ENCODE measurements around the gene PPM1B.

The PPM1B gene

DNA sequence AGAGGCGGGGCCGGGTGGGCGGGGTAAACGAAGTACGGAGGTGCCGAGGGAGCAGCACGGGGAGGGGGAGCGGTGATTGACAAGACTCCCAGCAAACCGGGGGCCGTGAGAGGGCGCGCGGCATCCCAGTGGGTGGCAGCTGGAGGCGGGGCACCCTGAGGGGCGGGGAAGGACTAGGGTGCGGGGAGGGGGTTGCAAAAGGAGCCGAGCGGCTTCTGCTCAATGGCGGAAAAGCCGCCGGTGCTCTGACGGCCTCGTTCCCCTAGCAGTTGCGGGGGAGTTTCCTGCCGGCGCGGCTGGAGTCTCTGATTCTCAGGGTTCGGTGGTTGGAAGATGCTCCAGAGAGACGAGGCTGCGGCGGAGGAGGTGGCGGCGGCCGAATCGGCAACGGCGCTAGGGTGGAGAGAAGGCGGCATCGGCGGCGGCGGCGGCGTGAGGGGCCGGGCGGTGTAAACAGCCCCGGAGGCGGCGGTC lies at the start of gene PPM1B:
Gene PPM1B (plus strand): TSS at position 195 of the 474 bp plus-strand sequence. CDS start 32,325 bp downstream, outside the sequence.
- H3K9me3 ChIP-seq: no peaks in the 10 kb centered on the region
- H3K4me1 ChIP-seq (ENCODE audit: control insufficient read depth in 1 of 2, insufficient read depth in 1 of 2, low read depth in 1 of 2, low read length in 1 of 2): peaks cover 47 to 54% of the 10 kb centered on the region in 2 experiments
- TF ChIP-seq, protein P1, sequence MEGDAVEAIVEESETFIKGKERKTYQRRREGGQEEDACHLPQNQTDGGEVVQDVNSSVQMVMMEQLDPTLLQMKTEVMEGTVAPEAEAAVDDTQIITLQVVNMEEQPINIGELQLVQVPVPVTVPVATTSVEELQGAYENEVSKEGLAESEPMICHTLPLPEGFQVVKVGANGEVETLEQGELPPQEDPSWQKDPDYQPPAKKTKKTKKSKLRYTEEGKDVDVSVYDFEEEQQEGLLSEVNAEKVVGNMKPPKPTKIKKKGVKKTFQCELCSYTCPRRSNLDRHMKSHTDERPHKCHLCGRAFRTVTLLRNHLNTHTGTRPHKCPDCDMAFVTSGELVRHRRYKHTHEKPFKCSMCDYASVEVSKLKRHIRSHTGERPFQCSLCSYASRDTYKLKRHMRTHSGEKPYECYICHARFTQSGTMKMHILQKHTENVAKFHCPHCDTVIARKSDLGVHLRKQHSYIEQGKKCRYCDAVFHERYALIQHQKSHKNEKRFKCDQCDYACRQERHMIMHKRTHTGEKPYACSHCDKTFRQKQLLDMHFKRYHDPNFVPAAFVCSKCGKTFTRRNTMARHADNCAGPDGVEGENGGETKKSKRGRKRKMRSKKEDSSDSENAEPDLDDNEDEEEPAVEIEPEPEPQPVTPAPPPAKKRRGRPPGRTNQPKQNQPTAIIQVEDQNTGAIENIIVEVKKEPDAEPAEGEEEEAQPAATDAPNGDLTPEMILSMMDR (IDR thresholded peaks at IDR 0.05): no peak

GRCh38 chr2:44119878-44120277 lies 48.8 kb upstream of the PPM1B start:
- Histone ChIP-seq H3K4me1 (ENCODE audit: control insufficient read depth in 1 of 2, insufficient read depth in 1 of 2, low read depth in 1 of 2, low read length in 1 of 2) (peaks cover 21 to 27% of the 10 kb centered on the region in 2 experiments), H3K9me3 (no peaks in the 10 kb centered on the region), H3K36me3 (no peaks in the 10 kb centered on the region), H3K27ac (no peak overlapping the region), H3K27me3 (no peaks in the 10 kb centered on the region), H3K4me3 (ENCODE audit: low read depth in 1 of 2, low read length in 1 of 2) (no peak overlapping the region)
- TF ChIP-seq, protein P1 (IDR thresholded peaks at IDR 0.05): no peak

More for the DNA sequence above, at the start of gene PPM1B:
- Histone ChIP-seq H3K27me3 (no peaks in the 10 kb centered on the region), H3K4me3 (ENCODE audit: low read depth in 1 of 2, low read length in 1 of 2) (peak within 1 kb of the TSS; percentile 93 to 98), H3K27ac (peak within 1 kb of the TSS; percentile 97), H3K36me3 (no peaks in the 10 kb centered on the region)

DNA sequence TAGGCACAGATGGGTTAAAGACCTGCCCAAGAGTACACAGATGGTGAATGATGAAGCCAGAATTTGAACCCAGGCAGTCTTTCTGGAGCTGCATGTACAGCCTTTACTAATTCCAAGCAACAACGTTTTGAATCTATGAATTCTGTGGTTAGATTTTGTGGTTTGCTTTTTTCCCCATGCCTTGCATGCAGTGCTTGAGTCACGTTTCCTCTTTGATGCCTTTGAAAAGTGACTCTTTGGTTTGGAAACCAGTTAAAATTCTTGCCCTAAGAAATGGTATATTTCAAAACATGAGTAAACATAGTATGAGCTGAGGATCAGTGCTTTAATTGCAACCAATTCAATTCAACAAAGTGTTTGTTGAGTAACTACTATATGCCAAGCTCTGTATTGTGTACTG lies 48.2 kb upstream of the PPM1B start:
- H3K36me3 ChIP-seq: no peaks in the 10 kb centered on the region
- H3K9me3 ChIP-seq: no peaks in the 10 kb centered on the region
- H3K4me1 ChIP-seq (ENCODE audit: control insufficient read depth in 1 of 2, insufficient read depth in 1 of 2, low read depth in 1 of 2, low read length in 1 of 2): peaks cover 22 to 28% of the 10 kb centered on the region in 2 experiments
- TF ChIP-seq, protein P1 (IDR thresholded peaks at IDR 0.05): no peak
- H3K27ac ChIP-seq: peak overlapping the region; percentile 74
- H3K27me3 ChIP-seq: no peaks in the 10 kb centered on the region
- H3K4me3 ChIP-seq (ENCODE audit: low read depth in 1 of 2, low read length in 1 of 2): peak overlapping the region in 1 of 2 experiments; percentile 7

GRCh38 chr2:44121899-44122298 lies 46.8 kb upstream of the PPM1B start:
- Histone ChIP-seq H3K27ac (no peak overlapping the region), H3K9me3 (no peaks in the 10 kb centered on the region), H3K27me3 (no peaks in the 10 kb centered on the region)

GRCh38 chr2:44124500-44124899 lies 44.2 kb upstream of the PPM1B start:
- H3K4me3 ChIP-seq (ENCODE audit: low read depth in 1 of 2, low read length in 1 of 2): no peak overlapping the region
- peaks cover 33 to 35% of the 10 kb centered on the region in 2 experiments for H3K4me1 ChIP-seq (ENCODE audit: control insufficient read depth in 1 of 2, insufficient read depth in 1 of 2, low read depth in 1 of 2, low read length in 1 of 2)
- no peaks in the 10 kb centered on the region for H3K36me3 ChIP-seq
- H3K27me3 ChIP-seq: no peaks in the 10 kb centered on the region
- no peak overlapping the region for H3K27ac ChIP-seq
- H3K9me3 ChIP-seq: no peaks in the 10 kb centered on the region
- TF ChIP-seq, protein P1 (IDR thresholded peaks at IDR 0.05): no peak

More at GRCh38 chr2:44121899-44122298, 46.8 kb upstream of the PPM1B start:
- TF ChIP-seq, protein P1 (IDR thresholded peaks at IDR 0.05): no peak
- Histone ChIP-seq H3K4me3 (ENCODE audit: low read depth in 1 of 2, low read length in 1 of 2) (no peak overlapping the region), H3K4me1 (ENCODE audit: control insufficient read depth in 1 of 2, insufficient read depth in 1 of 2, low read depth in 1 of 2, low read length in 1 of 2) (peaks cover 33 to 40% of the 10 kb centered on the region in 2 experiments), H3K36me3 (no peaks in the 10 kb centered on the region)

All from neutrophil (primary cell).